Stimulated activated naive CD8-positive, alpha-beta T cell treated with anti-CD3 and anti-CD28 coated beads, Interleukin-15, Interleukin-2, amounts not matched to agents 100 ng/mL and 50 ng/mL, for 24 hours (primary cell): ENCODE measurements around the gene AFF2.

Source experiments
- H3K27ac Mint-ChIP-seq: one replicate; pipeline ENCODE4 v1.8.0; 2021; ENCODE audit warnings: mild to moderate bottlenecking, mixed read lengths
- H3K27me3 Mint-ChIP-seq: one replicate; pipeline ENCODE4 v1.8.0; 2021; ENCODE audit warnings: mixed read lengths
- H3K36me3 Mint-ChIP-seq: one replicate; pipeline ENCODE4 v1.8.0; 2021; ENCODE audit warnings: low read depth, mixed read lengths
- H3K4me1 Mint-ChIP-seq: one replicate; pipeline ENCODE4 v1.8.0; 2021; ENCODE audit warnings: low read depth, mixed read lengths
- H3K4me3 Mint-ChIP-seq: one replicate; pipeline ENCODE4 v1.8.0; 2021; ENCODE audit warnings: mild to moderate bottlenecking, mixed read lengths
- H3K9me3 Mint-ChIP-seq: one replicate; pipeline ENCODE4 v1.8.0; 2021; ENCODE audit warnings: mixed read lengths

Gene AFF2

GRCh38 chrX:148592595-148592994 lies 92.2 kb downstream of the AFF2 start:
- H3K36me3 Mint-ChIP-seq: no peaks in the 10 kb centered on the region
- no peaks in the 10 kb centered on the region for H3K4me1 Mint-ChIP-seq
- H3K4me3 Mint-ChIP-seq: no peak overlapping the region
- no peak overlapping the region for H3K27ac Mint-ChIP-seq
- H3K9me3 Mint-ChIP-seq: no peaks in the 10 kb centered on the region
- no peaks in the 10 kb centered on the region for H3K27me3 Mint-ChIP-seq

GRCh38 chrX:148593146-148593545 lies 92.7 kb downstream of the AFF2 start:
- Mint-ChIP-seq H3K36me3 (no peaks in the 10 kb centered on the region), H3K27ac (no peak overlapping the region), H3K4me1 (no peaks in the 10 kb centered on the region), H3K9me3 (no peaks in the 10 kb centered on the region), H3K4me3 (no peak overlapping the region), H3K27me3 (no peaks in the 10 kb centered on the region)

GRCh38 chrX:148593987-148594386 lies 93.6 kb downstream of the AFF2 start:
- Mint-ChIP-seq H3K9me3 (no peaks in the 10 kb centered on the region), H3K36me3 (no peaks in the 10 kb centered on the region), H3K4me3 (no peak overlapping the region), H3K27me3 (no peaks in the 10 kb centered on the region), H3K4me1 (no peaks in the 10 kb centered on the region), H3K27ac (no peak overlapping the region)

- H3K4me3 Mint-ChIP-seq: no peak overlapping the region
- H3K36me3 Mint-ChIP-seq: no peaks in the 10 kb centered on the region
- H3K9me3 Mint-ChIP-seq: no peaks in the 10 kb centered on the region
- H3K27ac Mint-ChIP-seq: no peak overlapping the region
- peaks cover 15% of the 10 kb centered on the region for H3K4me1 Mint-ChIP-seq
- no peaks in the 10 kb centered on the region for H3K27me3 Mint-ChIP-seq
Observed at GRCh38 chrX:148599404-148599803, 99.0 kb downstream of the AFF2 start.

GRCh38 chrX:148600131-148600530 lies 99.7 kb downstream of the AFF2 start:
- peaks cover 15% of the 10 kb centered on the region for H3K4me1 Mint-ChIP-seq
- no peak overlapping the region for H3K27ac Mint-ChIP-seq
- no peaks in the 10 kb centered on the region for H3K9me3 Mint-ChIP-seq
- no peaks in the 10 kb centered on the region for H3K36me3 Mint-ChIP-seq
- no peaks in the 10 kb centered on the region for H3K27me3 Mint-ChIP-seq
- H3K4me3 Mint-ChIP-seq: no peak overlapping the region

- H3K27ac Mint-ChIP-seq: no peak overlapping the region
- no peaks in the 10 kb centered on the region for H3K27me3 Mint-ChIP-seq
- no peaks in the 10 kb centered on the region for H3K9me3 Mint-ChIP-seq
- H3K4me3 Mint-ChIP-seq: no peak overlapping the region
- H3K36me3 Mint-ChIP-seq: no peaks in the 10 kb centered on the region
- H3K4me1 Mint-ChIP-seq: peaks cover 15% of the 10 kb centered on the region
Observed at GRCh38 chrX:148600581-148600980, 100.2 kb downstream of the AFF2 start.

- H3K27me3 Mint-ChIP-seq: no peaks in the 10 kb centered on the region
- H3K4me1 Mint-ChIP-seq: peaks cover 15% of the 10 kb centered on the region
- H3K27ac Mint-ChIP-seq: no peak overlapping the region
- no peak overlapping the region for H3K4me3 Mint-ChIP-seq
- H3K36me3 Mint-ChIP-seq: no peaks in the 10 kb centered on the region
- H3K9me3 Mint-ChIP-seq: no peaks in the 10 kb centered on the region
Observed at GRCh38 chrX:148601034-148601433, 100.6 kb downstream of the AFF2 start.

GRCh38 chrX:148609515-148610327 lies 109.3 kb downstream of the AFF2 start:
- Mint-ChIP-seq H3K27ac (peak overlapping the region; percentile 70), H3K4me3 (no peak overlapping the region), H3K27me3 (no peaks in the 10 kb centered on the region), H3K36me3 (no peaks in the 10 kb centered on the region), H3K9me3 (peaks cover 7% of the 10 kb centered on the region), H3K4me1 (peaks cover 38% of the 10 kb centered on the region)

GRCh38 chrX:148610328-148610698 lies 109.9 kb downstream of the AFF2 start:
- no peak overlapping the region for H3K27ac Mint-ChIP-seq
- H3K36me3 Mint-ChIP-seq: no peaks in the 10 kb centered on the region
- H3K4me3 Mint-ChIP-seq: no peak overlapping the region
- peaks cover 7% of the 10 kb centered on the region for H3K9me3 Mint-ChIP-seq
- peaks cover 38% of the 10 kb centered on the region for H3K4me1 Mint-ChIP-seq
- no peaks in the 10 kb centered on the region for H3K27me3 Mint-ChIP-seq

GRCh38 chrX:148611993-148612392 lies 111.6 kb downstream of the AFF2 start:
- Mint-ChIP-seq H3K27me3 (no peaks in the 10 kb centered on the region), H3K4me3 (no peak overlapping the region), H3K27ac (peak overlapping the region; percentile 58), H3K36me3 (no peaks in the 10 kb centered on the region), H3K4me1 (peaks cover 38% of the 10 kb centered on the region), H3K9me3 (peaks cover 5% of the 10 kb centered on the region)

- H3K27me3 Mint-ChIP-seq: no peaks in the 10 kb centered on the region
- no peak overlapping the region for H3K4me3 Mint-ChIP-seq
- peaks cover 38% of the 10 kb centered on the region for H3K4me1 Mint-ChIP-seq
- peaks cover under 1% of the 10 kb centered on the region for H3K9me3 Mint-ChIP-seq
- H3K36me3 Mint-ChIP-seq: no peaks in the 10 kb centered on the region
- no peak overlapping the region for H3K27ac Mint-ChIP-seq
Observed at GRCh38 chrX:148612431-148612830, 112.0 kb downstream of the AFF2 start.

GRCh38 chrX:148613636-148614035 lies 113.2 kb downstream of the AFF2 start:
- Mint-ChIP-seq H3K9me3 (no peaks in the 10 kb centered on the region), H3K4me3 (no peak overlapping the region), H3K27me3 (no peaks in the 10 kb centered on the region), H3K4me1 (peaks cover 38% of the 10 kb centered on the region), H3K27ac (no peak overlapping the region), H3K36me3 (no peaks in the 10 kb centered on the region)

- no peak overlapping the region for H3K27ac Mint-ChIP-seq
- H3K27me3 Mint-ChIP-seq: no peaks in the 10 kb centered on the region
- no peaks in the 10 kb centered on the region for H3K9me3 Mint-ChIP-seq
- H3K36me3 Mint-ChIP-seq: no peaks in the 10 kb centered on the region
- H3K4me3 Mint-ChIP-seq: no peak overlapping the region
- peaks cover 31% of the 10 kb centered on the region for H3K4me1 Mint-ChIP-seq
Observed at GRCh38 chrX:148615491-148615890, 115.1 kb downstream of the AFF2 start.

GRCh38 chrX:148618470-148619445 lies 118.3 kb downstream of the AFF2 start:
- no peaks in the 10 kb centered on the region for H3K36me3 Mint-ChIP-seq
- H3K4me1 Mint-ChIP-seq: peaks cover 5% of the 10 kb centered on the region
- H3K27ac Mint-ChIP-seq: no peak overlapping the region
- no peaks in the 10 kb centered on the region for H3K27me3 Mint-ChIP-seq
- H3K9me3 Mint-ChIP-seq: no peaks in the 10 kb centered on the region
- H3K4me3 Mint-ChIP-seq: no peak overlapping the region

- peaks cover 5% of the 10 kb centered on the region for H3K4me1 Mint-ChIP-seq
- H3K36me3 Mint-ChIP-seq: no peaks in the 10 kb centered on the region
- H3K27ac Mint-ChIP-seq: no peak overlapping the region
- H3K9me3 Mint-ChIP-seq: no peaks in the 10 kb centered on the region
- H3K27me3 Mint-ChIP-seq: no peaks in the 10 kb centered on the region
- no peak overlapping the region for H3K4me3 Mint-ChIP-seq
Observed at GRCh38 chrX:148620023-148620422, 119.6 kb downstream of the AFF2 start.
